Fibroblast of the aortic adventitia (primary cell): ENCODE results near the gene ZNF697. TPM values are rescaled to one million over a fixed set of nuclear protein-coding genes. Genes with fewer than 3 reads are reported as not detected.
A peak's percentile ranks its signal among the peaks of the same experiment; 100 is the strongest.

Source experiments
- DNase-seq: peaks from one replicate; pipeline ENCODE4 v3.0.0-alpha.2; 2010; ENCODE audit warnings: low read depth
- H3K4me3 ChIP-seq: 2 replicates; pipeline ENCODE4 v1.5.1; 2011; ENCODE audit warnings: low read depth, mild to moderate bottlenecking, control low read depth, low read length, moderate library complexity
- CTCF ChIP-seq: IDR thresholded peaks from 2 replicates; pipeline ENCODE4 v1.5.1; 2011; ENCODE audit warnings: mild to moderate bottlenecking, low read length, control low read depth, inconsistent platforms; ENCODE audit not compliant: insufficient read depth
- total RNA-seq: library from RNA; depleted of rRNA; stranded (reverse); fragments of >200 nt; gene quantifications from 2 replicates; pipeline ENCODE4 v1.2.3, GENCODE V29; 2012; ENCODE audit warnings: low replicate concordance

ZNF697 gene
- total RNA-seq, 1 donor, result 4.4 TPM

GRCh38 chr1:119653839-119654170, 5.7 kb upstream of the ZNF697 start:
- no peak overlapping the region for H3K4me3 ChIP-seq
- DNase-seq, result peak; percentile 64
- TF ChIP-seq CTCF, result no peak

GRCh38 chr1:119653135-119653838, 5.2 kb upstream of the ZNF697 start:
- H3K4me3 ChIP-seq, result no peak overlapping the region
- no peak for TF ChIP-seq CTCF
- DNase-seq, result no peak

- TF ChIP-seq CTCF, result no peak
- DNase-seq, result no peak
- no peak overlapping the region for H3K4me3 ChIP-seq
These were observed 4.5 kb upstream of the ZNF697 start for GRCh38 chr1:119652587-119652986.

GRCh38 chr1:119651641-119652040, 3.6 kb upstream of the ZNF697 start:
- TF ChIP-seq CTCF, result no peak
- H3K4me3 ChIP-seq, result no peak overlapping the region
- no peak for DNase-seq

- DNase-seq, result no peak
- TF ChIP-seq CTCF, result no peak
- no peak overlapping the region for H3K4me3 ChIP-seq
These were observed 3.1 kb upstream of the ZNF697 start for GRCh38 chr1:119651133-119651532.

GRCh38 chr1:119648620-119649004, 546 bp upstream of the ZNF697 start:
- TF ChIP-seq CTCF, result no peak
- no peak for DNase-seq
- H3K4me3 ChIP-seq, result peak overlapping the region; percentile 94

GRCh38 chr1:119647228-119647733, 785 bp downstream of the ZNF697 start:
- TF ChIP-seq CTCF, result no peak

More at GRCh38 chr1:119647228-119647733, 785 bp downstream of the ZNF697 start:
- DNase-seq, result no peak
- peak overlapping the region; percentile 94 for H3K4me3 ChIP-seq
